GM12801 (cell line): ENCODE data around the gene KLRC1.
"Not testable (repeated sequence)": the region's sequence is repeated elsewhere in the genome, so short reads cannot be mapped to it uniquely, and the experiment has no call there.

Experiments used
- TF ChIP-seq, protein P1 (sequence below): IDR thresholded peaks from one replicate; pipeline ENCODE4 v1.5.1; 2011; ENCODE audit warnings: control low read depth; ENCODE audit not compliant: insufficient read length; ENCODE audit errors: extremely low read depth

Gene KLRC1

DNA sequence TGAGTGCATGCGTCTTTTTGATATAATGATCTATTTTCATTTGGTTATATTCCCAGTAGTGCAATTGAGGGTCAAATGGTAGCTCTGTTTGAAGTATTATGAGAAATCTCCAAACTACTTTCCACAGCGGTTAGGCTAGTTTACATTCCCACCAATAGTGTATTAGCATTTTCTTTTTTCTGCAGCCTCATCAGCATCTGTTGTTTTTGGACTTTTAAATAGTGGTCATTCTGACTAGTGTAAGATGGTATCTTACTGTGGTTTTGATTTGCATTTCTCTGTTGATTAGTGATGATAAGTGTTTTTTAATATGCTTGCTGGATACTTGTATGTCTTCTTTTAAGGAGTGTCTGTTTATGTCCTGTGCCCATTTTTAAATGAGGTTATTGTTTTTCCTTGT, 3.7 kb upstream of the KLRC1 start:
- TF ChIP-seq, protein P1, sequence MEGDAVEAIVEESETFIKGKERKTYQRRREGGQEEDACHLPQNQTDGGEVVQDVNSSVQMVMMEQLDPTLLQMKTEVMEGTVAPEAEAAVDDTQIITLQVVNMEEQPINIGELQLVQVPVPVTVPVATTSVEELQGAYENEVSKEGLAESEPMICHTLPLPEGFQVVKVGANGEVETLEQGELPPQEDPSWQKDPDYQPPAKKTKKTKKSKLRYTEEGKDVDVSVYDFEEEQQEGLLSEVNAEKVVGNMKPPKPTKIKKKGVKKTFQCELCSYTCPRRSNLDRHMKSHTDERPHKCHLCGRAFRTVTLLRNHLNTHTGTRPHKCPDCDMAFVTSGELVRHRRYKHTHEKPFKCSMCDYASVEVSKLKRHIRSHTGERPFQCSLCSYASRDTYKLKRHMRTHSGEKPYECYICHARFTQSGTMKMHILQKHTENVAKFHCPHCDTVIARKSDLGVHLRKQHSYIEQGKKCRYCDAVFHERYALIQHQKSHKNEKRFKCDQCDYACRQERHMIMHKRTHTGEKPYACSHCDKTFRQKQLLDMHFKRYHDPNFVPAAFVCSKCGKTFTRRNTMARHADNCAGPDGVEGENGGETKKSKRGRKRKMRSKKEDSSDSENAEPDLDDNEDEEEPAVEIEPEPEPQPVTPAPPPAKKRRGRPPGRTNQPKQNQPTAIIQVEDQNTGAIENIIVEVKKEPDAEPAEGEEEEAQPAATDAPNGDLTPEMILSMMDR, result no peak

DNA sequence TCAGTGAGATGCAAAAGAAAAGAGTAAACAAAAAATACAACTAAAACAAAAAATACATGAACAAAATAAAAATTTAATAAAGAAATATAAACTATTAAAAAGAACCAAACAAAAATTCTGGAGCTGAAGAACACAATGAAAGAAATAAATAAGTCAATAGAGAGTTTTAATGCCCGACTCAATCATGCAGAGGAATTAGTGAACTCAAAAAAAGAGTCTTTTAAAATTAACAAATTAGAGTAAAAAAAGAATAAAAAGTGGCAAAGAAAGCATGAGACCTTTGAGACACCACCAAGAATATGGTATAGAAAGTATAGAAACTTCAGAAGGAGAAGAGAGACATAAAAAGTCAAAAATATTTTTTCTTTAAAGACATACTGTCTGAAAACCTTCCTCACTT, 2.6 kb upstream of the KLRC1 start:
- TF ChIP-seq, protein P1, result no peak

DNA sequence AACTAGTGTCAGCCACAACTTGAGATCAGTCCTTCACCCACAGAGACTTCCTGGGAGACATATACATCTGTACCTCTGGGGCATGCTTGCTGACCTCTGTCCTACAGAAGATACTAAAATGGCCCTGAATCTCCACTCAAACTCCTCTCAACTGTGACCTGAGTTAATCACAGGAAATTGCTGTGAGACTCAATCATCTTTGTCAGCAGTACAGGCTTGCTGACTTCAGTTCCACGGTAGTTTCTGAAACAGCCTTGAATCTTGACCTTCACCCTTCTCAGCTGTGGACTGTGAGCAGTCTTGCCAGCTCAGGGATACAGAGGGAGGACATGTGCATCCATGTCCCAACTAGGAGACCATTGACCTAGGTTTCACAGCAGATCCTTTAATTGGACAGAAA, 1.4 kb upstream of the KLRC1 start:
- TF ChIP-seq, protein P1, result no peak

DNA sequence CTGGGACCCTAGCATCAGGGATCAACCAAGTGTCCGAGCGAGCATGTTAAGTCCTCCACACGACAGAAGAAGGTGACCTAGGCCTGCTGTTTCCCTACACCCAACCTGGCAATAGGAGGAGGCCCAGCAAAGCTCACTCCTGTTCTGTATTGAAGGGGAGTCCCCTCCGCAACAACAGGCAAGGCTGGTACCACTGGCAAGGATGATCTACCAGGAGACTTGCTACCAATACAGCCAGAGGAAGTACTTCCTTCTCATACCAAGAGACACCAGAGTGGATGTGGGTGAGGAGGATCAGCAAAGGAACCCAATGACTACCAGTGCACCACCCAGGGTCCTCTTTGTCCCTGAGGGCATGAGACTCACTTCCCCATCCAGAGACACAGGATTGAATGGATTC, 4.9 kb downstream of the KLRC1 start:
- TF ChIP-seq, protein P1, result no peak

DNA sequence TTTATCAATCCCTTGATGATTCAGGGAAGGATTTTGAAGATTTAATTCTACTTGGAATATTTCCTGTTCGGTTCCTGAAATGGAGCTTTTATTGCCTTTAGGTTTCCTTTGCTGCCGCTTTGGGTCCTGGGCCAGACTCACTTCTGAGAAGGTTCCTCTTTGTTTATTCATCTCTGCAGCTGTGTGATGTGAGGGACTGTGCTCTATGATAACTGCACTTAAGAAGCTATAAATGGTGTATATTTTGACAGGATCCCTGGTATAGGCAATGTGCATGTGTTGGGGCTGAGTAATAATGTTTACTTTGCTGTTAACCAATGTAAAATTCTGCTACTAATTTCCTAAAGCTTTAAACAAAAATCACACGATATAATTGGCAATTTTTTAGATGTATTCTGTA, 17.4 kb downstream of the KLRC1 start, which contains the start of gene KLRC2:
TSS of gene KLRC2 (minus strand) at position 195 of the 400 bp plus-strand sequence. CDS start at position 171, 24 bp downstream.
- TF ChIP-seq, protein P1, result not testable (repeated sequence)

DNA sequence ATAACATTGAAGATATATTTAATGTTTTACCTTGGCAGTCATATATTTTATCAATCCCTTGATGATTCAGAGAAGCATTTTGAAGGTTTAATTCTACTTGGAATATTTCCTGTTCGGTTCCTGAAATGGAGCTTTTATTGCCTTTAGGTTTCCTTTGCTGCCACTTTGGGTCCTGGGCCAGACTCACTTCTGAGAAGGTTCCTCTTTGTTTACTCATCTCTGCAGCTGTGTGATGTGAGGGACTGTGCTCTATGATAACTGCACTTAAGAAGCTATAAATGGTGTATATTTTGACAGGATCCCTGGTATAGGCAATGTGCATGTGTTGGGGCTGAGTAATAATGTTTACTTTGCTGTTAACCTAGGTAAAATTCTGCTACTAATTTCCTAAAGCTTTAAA, 32.8 kb downstream of the KLRC1 start, which contains the start of gene KLRC3:
TSS of gene KLRC3 (minus strand) at position 262 of the 400 bp plus-strand sequence. CDS start at position 217, 45 bp downstream.
- TF ChIP-seq, protein P1, result not testable (repeated sequence)

DNA sequence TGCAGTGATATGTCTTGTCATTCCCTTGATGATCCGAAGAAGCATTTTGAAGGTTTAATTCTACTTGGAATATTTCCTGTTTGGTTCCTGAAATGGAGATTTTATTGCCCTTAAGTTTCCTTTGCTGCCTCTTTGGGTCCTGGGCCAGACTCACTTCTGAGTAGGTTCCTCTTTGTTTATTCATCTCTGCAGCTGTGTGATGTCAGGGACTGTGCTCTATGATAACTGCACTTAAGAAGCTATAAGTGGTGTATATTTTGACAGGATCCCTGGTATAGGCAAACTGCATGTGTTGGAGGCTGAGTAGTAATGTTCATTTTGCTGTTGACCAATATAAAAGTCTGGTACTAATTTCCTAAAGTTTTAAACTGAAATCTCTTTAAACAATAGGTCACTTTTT, 43.8 kb downstream of the KLRC1 start, which contains the start of gene KLRC4:
TSS of gene KLRC4 (minus strand) at position 366 of the 400 bp plus-strand sequence. CDS start at position 184, 182 bp downstream.
- TF ChIP-seq, protein P1, result no peak
